Endodermal cell (in vitro differentiated cells): ENCODE data around the gene CGN. TPM values are rescaled to one million over a fixed set of nuclear protein-coding genes. Genes with fewer than 3 reads are reported as not detected.
A peak's percentile ranks its signal among the peaks of the same experiment; 100 is the strongest.

Experiments
- DNase-seq: peaks from one replicate; pipeline ENCODE4 v3.0.0-alpha.2; 2017
- H3K27ac ChIP-seq: 2 replicates; pipeline ENCODE4 v1.5.1; 2013; ENCODE audit warnings: mild to moderate bottlenecking, low read depth, low read length, moderate library complexity
- H3K27me3 ChIP-seq: 2 replicates; pipeline ENCODE4 v1.6.1; 2013; ENCODE audit warnings: mild to moderate bottlenecking, low read length, moderate library complexity; ENCODE audit not compliant: insufficient read depth, control insufficient read depth, poor library complexity, severe bottlenecking
- H3K36me3 ChIP-seq: 2 replicates; pipeline ENCODE4 v1.7.0; 2013; ENCODE audit warnings: mild to moderate bottlenecking, low read length, moderate library complexity; ENCODE audit not compliant: control insufficient read depth, insufficient read depth
- H3K4me1 ChIP-seq: one replicate; pipeline ENCODE4 v1.7.0; 2013; ENCODE audit warnings: low read length; ENCODE audit not compliant: control insufficient read depth, insufficient read depth
- H3K4me3 ChIP-seq: 2 replicates; pipeline ENCODE4 v1.5.1; 2013; ENCODE audit warnings: mild to moderate bottlenecking, low read length, moderate library complexity
- H3K9ac ChIP-seq: 2 replicates; pipeline ENCODE4 v1.6.1; 2013; ENCODE audit warnings: mild to moderate bottlenecking, low read length, moderate library complexity; ENCODE audit not compliant: poor library complexity, severe bottlenecking; ENCODE audit errors: extremely low read depth
- H3K9me3 ChIP-seq: 2 replicates; pipeline ENCODE4 v1.6.1; 2013; ENCODE audit warnings: mild to moderate bottlenecking, low read length, moderate library complexity; ENCODE audit not compliant: control insufficient read depth
- H3K27ac Mint-ChIP-seq: 2 replicates; pipeline ENCODE4 v1.8.0; 2020; ENCODE audit warnings: mixed read lengths
- H3K27me3 Mint-ChIP-seq: 2 replicates; pipeline ENCODE4 v1.8.0; 2021; ENCODE audit warnings: mild to moderate bottlenecking, mixed read lengths; ENCODE audit not compliant: insufficient read depth
- H3K36me3 Mint-ChIP-seq: 2 replicates; pipeline ENCODE4 v1.8.0; 2020; ENCODE audit warnings: low read depth, mixed read lengths
- H3K4me1 Mint-ChIP-seq: 2 replicates; pipeline ENCODE4 v1.8.0; 2020; ENCODE audit warnings: mixed read lengths
- H3K4me3 Mint-ChIP-seq: 2 replicates; pipeline ENCODE4 v1.8.0; 2020; ENCODE audit warnings: mild to moderate bottlenecking, moderate library complexity, mixed read lengths
- H3K9me3 Mint-ChIP-seq: 2 replicates; pipeline ENCODE4 v1.8.0; 2020; ENCODE audit warnings: mild to moderate bottlenecking, mixed read lengths
- CTCF ChIP-seq: fragments of 200-600 bp; sonication (generic); conservative IDR thresholded peaks from 2 replicates; pipeline ENCODE4 v1.5.0; 2021; ENCODE audit warnings: antibody characterized with exemption, mild to moderate bottlenecking
- whole genome bisulfite sequencing, 2 experiments: methylation state at CpG; one replicate each; pipeline versions ENCODE4 v1.1.5 to v1.1.7; 2013; ENCODE audit warnings: missing lambda C conversion rate in 2 of 2, mixed read lengths in 1 of 2; ENCODE audit not compliant: insufficient coverage in 1 of 2, insufficient read length in 1 of 2; 5-methylcytosine and 5-hydroxymethylcytosine counted together
- total RNA-seq, 2 donors: library from RNA; stranded (reverse); fragmentation: NEBNext Ultra II Directional in 1 of 2; extraction: Animal tissue kit (Norgen Biotek cat#: 25700) in 1 of 2; gene quantifications; 2 replicates in 1 of 2; 3 replicates in 1 of 2; pipeline ENCODE4 v1.2.1, GENCODE V29; 2021

CGN gene
- total RNA-seq, 2 donors from 2014 or later: 39.7 to 39.9 TPM

- Mint-ChIP-seq H3K4me1 (peaks cover 2% of the 10 kb centered on the region), H3K4me3 (no peak overlapping the region), H3K27ac (no peak overlapping the region), H3K27me3 (no peaks in the 10 kb centered on the region), H3K36me3 (peaks cover 1% of the 10 kb centered on the region), H3K9me3 (peaks cover 12% of the 10 kb centered on the region)
- Histone ChIP-seq H3K9me3 (peaks cover 15% of the 10 kb centered on the region), H3K27ac (no peak overlapping the region), H3K36me3 (no peaks in the 10 kb centered on the region), H3K9ac (no peak overlapping the region), H3K4me1 (no peaks in the 10 kb centered on the region), H3K4me3 (no peak overlapping the region), H3K27me3 (no peaks in the 10 kb centered on the region)
- DNase-seq: peak; percentile 79
- 72 to 73% methylated on average over 5 of the region's 5 CpGs for WGBS, 2 experiments
- peak; percentile 63 for TF ChIP-seq CTCF
These were observed 25.4 kb upstream of the CGN start for GRCh38 chr1:151485685-151486255.

GRCh38 chr1:151486557-151486956 is 24.6 kb upstream of the CGN start:
- no peak for DNase-seq
- Mint-ChIP-seq H3K9me3 (peaks cover 12% of the 10 kb centered on the region), H3K4me3 (no peak overlapping the region), H3K4me1 (peaks cover 5% of the 10 kb centered on the region), H3K27me3 (no peaks in the 10 kb centered on the region), H3K36me3 (peaks cover 1% of the 10 kb centered on the region), H3K27ac (no peak overlapping the region)
- 92% methylated on average over 1 of the region's 1 CpG; no CpG with 5 or more reads in 1 of the 2 experiments for WGBS, 2 experiments
- Histone ChIP-seq H3K9ac (no peak overlapping the region), H3K27me3 (no peaks in the 10 kb centered on the region), H3K36me3 (no peaks in the 10 kb centered on the region), H3K27ac (no peak overlapping the region), H3K4me1 (peaks cover 2% of the 10 kb centered on the region), H3K4me3 (no peak overlapping the region), H3K9me3 (peaks cover 10% of the 10 kb centered on the region)
- TF ChIP-seq CTCF: no peak

GRCh38 chr1:151491641-151492040 is 19.5 kb upstream of the CGN start:
- Histone ChIP-seq H3K4me1 (peaks cover 14% of the 10 kb centered on the region), H3K36me3 (no peaks in the 10 kb centered on the region), H3K4me3 (no peak overlapping the region), H3K27ac (peak overlapping the region; percentile 72), H3K27me3 (no peaks in the 10 kb centered on the region), H3K9me3 (no peaks in the 10 kb centered on the region), H3K9ac (peak overlapping the region; percentile 71)
- Mint-ChIP-seq H3K27me3 (no peaks in the 10 kb centered on the region), H3K27ac (peak overlapping the region; percentile 96), H3K9me3 (no peaks in the 10 kb centered on the region), H3K4me1 (peaks cover 31% of the 10 kb centered on the region), H3K4me3 (peak overlapping the region; percentile 8), H3K36me3 (no peaks in the 10 kb centered on the region)
- peak; percentile 63 for DNase-seq
- no peak for TF ChIP-seq CTCF
- 81 to 82% methylated on average over 3 to 5 of the region's 5 CpGs for WGBS, 2 experiments
